Fibroblast of lung (primary cell): Measurements from ENCODE around the gene CDH5. TPM values are rescaled to one million over a fixed set of nuclear protein-coding genes. Genes with fewer than 3 reads are reported as not detected.
A peak's percentile ranks its signal among the peaks of the same experiment; 100 is the strongest.

Experiments
- DNase-seq, 2 donors: peaks; one replicate each; pipeline versions ENCODE4 v3.0.0 to v3.0.0-alpha.2; 2010; ENCODE audit warnings: low read depth in 2 of 2
- H2AFZ ChIP-seq: 2 replicates; pipeline ENCODE4 v1.5.1; 2012; ENCODE audit warnings: low read length, control low read depth, inconsistent platforms
- H3K27ac ChIP-seq: 2 replicates; pipeline ENCODE4 v1.5.1; 2011; ENCODE audit warnings: low read length, control low read depth; ENCODE audit not compliant: insufficient read depth
- H3K27me3 ChIP-seq: 2 replicates; pipeline ENCODE4 v1.5.1; 2011; ENCODE audit warnings: mild to moderate bottlenecking, low read length; ENCODE audit not compliant: control insufficient read depth, insufficient read depth
- H3K36me3 ChIP-seq: 2 replicates; pipeline ENCODE4 v1.5.1; 2011; ENCODE audit warnings: low read length; ENCODE audit not compliant: control insufficient read depth, insufficient read depth
- H3K4me1 ChIP-seq: 2 replicates; pipeline ENCODE4 v1.5.1; 2011; ENCODE audit warnings: low read length; ENCODE audit not compliant: control insufficient read depth, insufficient read depth; ENCODE audit errors: extremely low read depth
- H3K4me2 ChIP-seq: 2 replicates; pipeline ENCODE4 v1.5.1; 2011; ENCODE audit warnings: low read length, control low read depth; ENCODE audit not compliant: insufficient read depth; ENCODE audit errors: extremely low read depth
- H3K4me3 ChIP-seq, 4 experiments: fragments of 200-600 bp in 1 of 4; sonication (generic) in 1 of 4; replicated peaks in 1 of 4; 2 replicates each; pipeline ENCODE4 v1.5.1; 2011 to 2016; ENCODE audit warnings: low read length in 4 of 4, low read depth in 3 of 4, mild to moderate bottlenecking in 3 of 4, control low read depth in 2 of 4, inconsistent platforms in 1 of 4, mixed read lengths in 1 of 4; ENCODE audit not compliant: insufficient read depth in 1 of 4; ENCODE audit errors: control extremely low read depth in 1 of 4
- H3K79me2 ChIP-seq: 2 replicates; pipeline ENCODE4 v1.5.1; 2012; ENCODE audit warnings: mild to moderate bottlenecking, low read length, inconsistent platforms; ENCODE audit not compliant: control insufficient read depth, insufficient read depth
- H3K9ac ChIP-seq: 2 replicates; pipeline ENCODE4 v1.5.1; 2011; ENCODE audit warnings: mild to moderate bottlenecking, low read length, control low read depth; ENCODE audit not compliant: insufficient read depth
- H3K9me3 ChIP-seq: 2 replicates; pipeline ENCODE4 v1.5.1; 2012; ENCODE audit warnings: low read depth, low read length; ENCODE audit not compliant: control insufficient read depth, insufficient read depth
- H4K20me1 ChIP-seq: 2 replicates; pipeline ENCODE4 v1.5.1; 2011; ENCODE audit warnings: low read length; ENCODE audit not compliant: control insufficient read depth, insufficient read depth; ENCODE audit errors: extremely low read depth
- EZH2 ChIP-seq: IDR thresholded peaks from 2 replicates; pipeline ENCODE4 v1.5.1; 2012; ENCODE audit warnings: low read length, control low read depth, mild to moderate bottlenecking; ENCODE audit errors: missing control alignments
- polyA plus RNA-seq, 2 donors: library from polyadenylated mRNA; depleted of rRNA in 1 of 2; stranded (reverse) in 1 of 2; unstranded in 1 of 2; fragments of >200 nt; gene quantifications; 2 replicates each; pipeline ENCODE4 v1.2.1, GENCODE V29; 2011 to 2012; ENCODE audit warnings: missing spikeins in 1 of 2
- total RNA-seq: library from RNA; depleted of rRNA; stranded (reverse); fragments of >200 nt; gene quantifications from 2 replicates; pipeline ENCODE4 v1.2.1, GENCODE V29; 2014
- TF ChIP-seq, protein P1 (sequence below), 2 donors: IDR thresholded peaks in 1 of 2; conservative IDR thresholded peaks in 1 of 2; 1 replicate in 1 of 2; 2 replicates in 1 of 2; pipeline ENCODE4 v1.5.1; 2011 to 2012; ENCODE audit warnings: low read length in 2 of 2, control low read depth in 1 of 2, inconsistent platforms in 1 of 2, low read depth in 1 of 2, mild to moderate bottlenecking in 1 of 2

CDH5 gene
- total and polyA plus RNA-seq, 2 donors (not counting 1 experiment from before 2014, with no cell fraction given), result 0.02 TPM; not detected in 1

DNA sequence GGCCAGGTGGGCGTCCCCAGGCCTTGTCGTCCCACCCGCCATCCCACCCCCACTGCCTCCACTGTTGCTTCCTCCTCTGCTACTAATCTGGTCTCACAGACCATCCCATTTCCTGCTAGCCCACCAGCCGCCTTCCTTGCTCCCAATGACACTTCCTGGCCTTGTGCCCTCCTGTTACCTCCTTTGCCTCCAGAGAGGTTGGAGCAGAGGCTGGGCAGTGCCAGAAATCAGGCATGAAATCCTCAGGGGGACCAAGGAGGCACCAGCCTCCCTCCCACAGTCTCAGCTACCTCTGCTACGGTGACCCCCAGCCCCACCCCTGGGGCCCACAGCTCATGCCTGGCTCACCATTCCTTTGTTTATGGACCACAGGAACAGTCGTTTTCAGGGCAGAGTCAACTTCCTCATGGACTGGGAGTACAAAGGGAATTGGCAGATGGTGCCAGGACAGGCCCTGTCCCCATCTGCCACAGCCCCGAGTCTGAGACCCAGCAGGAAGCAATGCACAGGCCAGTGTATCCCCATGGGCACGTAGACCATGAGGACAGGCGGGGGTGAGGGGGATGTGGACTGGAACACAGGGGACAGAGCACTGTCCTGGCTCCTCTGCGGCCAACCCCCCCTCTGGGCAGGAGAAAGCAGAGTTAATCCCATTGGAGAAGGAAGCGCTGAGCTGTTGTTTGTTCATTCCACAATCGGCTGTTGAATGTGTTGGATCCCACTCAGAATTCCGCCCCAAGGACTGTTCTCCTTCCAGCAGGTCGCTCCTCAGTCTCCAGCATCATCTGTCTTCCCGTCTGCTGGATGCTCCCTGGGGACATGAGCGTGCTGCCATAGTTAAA lies 2.2 kb upstream of the CDH5 start:
- Histone ChIP-seq H3K79me2 (no peaks in the 10 kb centered on the region), H3K36me3 (no peaks in the 10 kb centered on the region), H4K20me1 (no peaks in the 10 kb centered on the region), H3K4me1 (no peaks in the 10 kb centered on the region), H3K27ac (no peak overlapping the region), H3K9me3 (no peaks in the 10 kb centered on the region), H3K4me2 (no peak overlapping the region), H3K9ac (no peak overlapping the region), H2AFZ (no peak overlapping the region), H3K4me3 (no peak overlapping the region), H3K27me3 (peaks cover 4% of the 10 kb centered on the region)
- TF ChIP-seq, protein P1, sequence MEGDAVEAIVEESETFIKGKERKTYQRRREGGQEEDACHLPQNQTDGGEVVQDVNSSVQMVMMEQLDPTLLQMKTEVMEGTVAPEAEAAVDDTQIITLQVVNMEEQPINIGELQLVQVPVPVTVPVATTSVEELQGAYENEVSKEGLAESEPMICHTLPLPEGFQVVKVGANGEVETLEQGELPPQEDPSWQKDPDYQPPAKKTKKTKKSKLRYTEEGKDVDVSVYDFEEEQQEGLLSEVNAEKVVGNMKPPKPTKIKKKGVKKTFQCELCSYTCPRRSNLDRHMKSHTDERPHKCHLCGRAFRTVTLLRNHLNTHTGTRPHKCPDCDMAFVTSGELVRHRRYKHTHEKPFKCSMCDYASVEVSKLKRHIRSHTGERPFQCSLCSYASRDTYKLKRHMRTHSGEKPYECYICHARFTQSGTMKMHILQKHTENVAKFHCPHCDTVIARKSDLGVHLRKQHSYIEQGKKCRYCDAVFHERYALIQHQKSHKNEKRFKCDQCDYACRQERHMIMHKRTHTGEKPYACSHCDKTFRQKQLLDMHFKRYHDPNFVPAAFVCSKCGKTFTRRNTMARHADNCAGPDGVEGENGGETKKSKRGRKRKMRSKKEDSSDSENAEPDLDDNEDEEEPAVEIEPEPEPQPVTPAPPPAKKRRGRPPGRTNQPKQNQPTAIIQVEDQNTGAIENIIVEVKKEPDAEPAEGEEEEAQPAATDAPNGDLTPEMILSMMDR (conservative IDR thresholded peaks at IDR 0.05 in 1 of 2, IDR thresholded peaks at IDR 0.05 in 1 of 2; ENCODE audit: low read depth in 1 of 2, low read length in 2 of 2), result no peak
- TF ChIP-seq EZH2, result no peak
- DNase-seq, result peak; percentile 28 to 45

DNA sequence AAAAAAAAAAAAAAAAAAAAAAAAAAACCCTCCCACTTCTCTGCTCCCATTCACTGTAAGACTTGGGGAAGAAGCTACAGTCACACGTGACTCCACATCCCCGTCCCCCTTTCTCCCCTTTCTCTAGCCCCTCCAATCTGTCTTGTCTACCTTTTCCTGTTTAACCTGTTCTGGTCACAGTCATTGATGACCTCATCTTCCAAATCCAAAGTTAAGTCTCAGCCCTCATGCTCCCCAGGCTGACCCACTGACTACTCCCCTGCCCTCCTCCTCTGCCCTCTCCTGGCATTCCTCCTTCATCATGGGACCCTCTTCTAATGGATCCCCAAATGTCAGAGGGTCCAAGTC lies 1.6 kb upstream of the CDH5 start:
- no peak overlapping the region for H3K4me3 ChIP-seq
- no peak overlapping the region for H3K27ac ChIP-seq
- H4K20me1 ChIP-seq, result no peaks in the 10 kb centered on the region
- DNase-seq, result no peak
- H3K4me1 ChIP-seq, result no peaks in the 10 kb centered on the region
- H3K27me3 ChIP-seq, result peaks cover 4% of the 10 kb centered on the region
- no peaks in the 10 kb centered on the region for H3K79me2 ChIP-seq
- no peaks in the 10 kb centered on the region for H3K9me3 ChIP-seq
- no peak for TF ChIP-seq EZH2
- TF ChIP-seq, protein P1 (conservative IDR thresholded peaks at IDR 0.05 in 1 of 2, IDR thresholded peaks at IDR 0.05 in 1 of 2; ENCODE audit: low read depth in 1 of 2, low read length in 2 of 2), result no peak
- no peak overlapping the region for H3K4me2 ChIP-seq
- no peak overlapping the region for H2AFZ ChIP-seq
- no peak overlapping the region for H3K9ac ChIP-seq
- H3K36me3 ChIP-seq, result no peaks in the 10 kb centered on the region

DNA sequence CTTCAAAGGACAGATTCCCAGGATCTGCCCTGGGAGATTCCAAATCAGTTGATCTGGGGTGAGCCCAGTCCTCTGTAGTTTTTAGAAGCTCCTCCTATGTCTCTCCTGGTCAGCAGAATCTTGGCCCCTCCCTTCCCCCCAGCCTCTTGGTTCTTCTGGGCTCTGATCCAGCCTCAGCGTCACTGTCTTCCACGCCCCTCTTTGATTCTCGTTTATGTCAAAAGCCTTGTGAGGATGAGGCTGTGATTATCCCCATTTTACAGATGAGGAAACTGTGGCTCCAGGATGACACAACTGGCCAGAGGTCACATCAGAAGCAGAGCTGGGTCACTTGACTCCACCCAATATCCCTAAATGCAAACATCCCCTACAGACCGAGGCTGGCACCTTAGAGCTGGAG lies 840 bp upstream of the CDH5 start:
- no peaks in the 10 kb centered on the region for H3K4me1 ChIP-seq
- no peak for TF ChIP-seq EZH2
- TF ChIP-seq, protein P1 (conservative IDR thresholded peaks at IDR 0.05 in 1 of 2, IDR thresholded peaks at IDR 0.05 in 1 of 2; ENCODE audit: low read depth in 1 of 2, low read length in 2 of 2), result no peak
- no peaks in the 10 kb centered on the region for H3K36me3 ChIP-seq
- no peaks in the 10 kb centered on the region for H3K9me3 ChIP-seq
- H3K27me3 ChIP-seq, result peaks cover 4% of the 10 kb centered on the region
- no peak overlapping the region for H3K27ac ChIP-seq
- no peak overlapping the region for H3K9ac ChIP-seq
- no peaks in the 10 kb centered on the region for H4K20me1 ChIP-seq
- H3K4me2 ChIP-seq, result no peak overlapping the region
- no peaks in the 10 kb centered on the region for H3K79me2 ChIP-seq
- DNase-seq, result peak; percentile 40 to 50
- no peak overlapping the region for H3K4me3 ChIP-seq
- no peak overlapping the region for H2AFZ ChIP-seq
